NCI-H1092 treated with DMSO at 0.1 percent for 48 hours (cell line): ENCODE results near the gene GMEB2.

Experiments used
- DNase-seq: peaks from one replicate; lab custom pipeline; 2025; lab: John Stamatoyannopoulos, UW

The GMEB2 gene

DNA sequence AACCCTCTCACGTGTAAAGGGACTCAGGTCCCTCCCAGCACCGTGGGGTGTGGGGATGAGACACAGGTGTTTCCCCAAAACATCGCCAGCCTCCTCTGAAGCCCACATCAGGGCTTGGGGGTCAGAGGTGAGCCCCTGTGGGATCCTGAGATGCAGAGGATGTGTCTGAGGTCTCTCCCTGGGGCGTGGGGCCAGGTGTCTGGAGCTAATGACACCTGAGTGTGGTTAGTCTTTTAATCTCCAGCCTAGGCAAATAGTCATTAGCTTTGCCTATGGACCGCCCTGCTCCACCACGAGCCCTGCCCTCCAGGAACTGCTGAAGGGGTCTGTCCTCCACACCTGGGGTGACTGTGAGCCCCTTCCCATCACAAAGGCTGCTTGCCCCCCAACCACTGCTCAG is 81.1 kb downstream of the GMEB2 start:
- DNase-seq, result no peak

DNA sequence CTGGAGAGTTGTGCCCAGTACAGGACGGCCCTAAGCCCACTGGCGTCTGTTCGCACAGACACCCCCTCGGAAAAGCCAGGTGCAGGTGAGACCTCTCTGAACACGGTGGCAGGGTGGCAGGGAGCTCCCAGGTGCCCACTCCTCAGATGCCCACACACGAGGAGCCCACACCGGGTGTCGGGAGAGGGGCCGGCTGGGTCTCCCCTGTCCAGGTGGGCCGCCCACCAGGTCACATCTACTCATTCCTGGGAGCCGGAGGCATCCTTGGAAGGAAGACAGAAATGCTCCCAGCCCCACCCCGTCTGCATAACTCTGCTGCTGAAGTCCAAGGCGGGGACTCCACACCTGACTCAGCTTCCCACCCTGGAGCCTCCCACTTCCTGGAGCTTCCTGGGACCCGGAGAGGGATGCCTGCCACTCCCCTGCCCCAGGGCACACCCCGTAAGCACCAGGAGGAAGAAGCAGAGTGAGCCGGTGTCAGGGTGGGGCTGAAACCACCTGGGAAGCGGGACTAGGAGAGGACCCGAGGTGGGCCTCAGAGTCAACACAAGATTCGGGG is 81.9 kb downstream of the GMEB2 start:
- no peak for DNase-seq

GRCh38 chr20:63544241-63544957 is 82.5 kb downstream of the GMEB2 start:
- no peak for DNase-seq

- DNase-seq, result no peak
Measured at GRCh38 chr20:63543733-63544132, 83.2 kb downstream of the GMEB2 start.

DNA sequence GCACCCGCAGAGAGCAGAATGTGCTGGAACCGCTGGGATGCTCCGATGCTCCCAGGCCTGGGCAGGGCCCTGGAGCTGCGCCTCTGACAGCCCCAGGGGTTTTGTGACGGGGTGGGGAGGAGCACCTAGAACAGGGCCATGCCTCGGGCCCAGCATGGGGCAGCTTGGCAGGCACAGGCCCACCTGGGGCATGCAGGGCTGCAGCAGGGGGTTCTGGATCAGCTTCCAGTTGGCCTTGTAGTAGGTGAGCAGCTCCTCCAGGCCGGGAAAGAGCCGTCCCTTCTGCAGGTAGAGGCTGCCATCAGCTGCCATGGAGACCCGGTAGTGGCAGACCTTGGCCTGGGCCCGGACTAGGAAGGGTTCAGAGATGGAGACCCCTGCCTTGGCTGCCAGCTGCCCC is 83.8 kb downstream of the GMEB2 start:
- no peak for DNase-seq

DNA sequence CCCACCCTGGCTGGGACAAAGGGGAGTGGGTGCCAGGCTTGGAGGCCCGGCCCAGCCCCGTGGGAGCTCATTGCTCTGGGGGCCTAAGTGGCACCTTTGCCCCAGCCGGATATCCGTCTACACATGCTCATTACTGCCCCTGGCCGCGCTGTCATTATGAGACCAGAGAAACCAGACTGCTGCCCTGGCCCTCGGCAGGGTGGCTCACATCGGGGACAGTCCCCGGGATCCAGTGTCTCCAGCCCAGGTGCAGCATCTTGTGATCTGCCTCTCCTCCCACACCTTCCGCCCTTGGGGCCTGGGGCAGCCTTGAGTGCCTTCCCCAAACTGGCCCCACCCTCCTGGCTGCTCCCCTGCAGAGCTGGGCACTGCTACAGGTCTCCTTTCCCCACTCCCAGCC is 84.2 kb downstream of the GMEB2 start:
- DNase-seq, result no peak

GRCh38 chr20:63542031-63542559 is 84.8 kb downstream of the GMEB2 start:
- no peak for DNase-seq

- no peak for DNase-seq
Measured at GRCh38 chr20:63541371-63541770, 85.5 kb downstream of the GMEB2 start.

- peak; percentile 16 for DNase-seq
Measured at GRCh38 chr20:63540417-63541186, 86.3 kb downstream of the GMEB2 start.

GRCh38 chr20:63539441-63540370 is 87.2 kb downstream of the GMEB2 start:
- DNase-seq, result no peak

- DNase-seq, result no peak
Measured at GRCh38 chr20:63539092-63539430, 87.8 kb downstream of the GMEB2 start.

DNA sequence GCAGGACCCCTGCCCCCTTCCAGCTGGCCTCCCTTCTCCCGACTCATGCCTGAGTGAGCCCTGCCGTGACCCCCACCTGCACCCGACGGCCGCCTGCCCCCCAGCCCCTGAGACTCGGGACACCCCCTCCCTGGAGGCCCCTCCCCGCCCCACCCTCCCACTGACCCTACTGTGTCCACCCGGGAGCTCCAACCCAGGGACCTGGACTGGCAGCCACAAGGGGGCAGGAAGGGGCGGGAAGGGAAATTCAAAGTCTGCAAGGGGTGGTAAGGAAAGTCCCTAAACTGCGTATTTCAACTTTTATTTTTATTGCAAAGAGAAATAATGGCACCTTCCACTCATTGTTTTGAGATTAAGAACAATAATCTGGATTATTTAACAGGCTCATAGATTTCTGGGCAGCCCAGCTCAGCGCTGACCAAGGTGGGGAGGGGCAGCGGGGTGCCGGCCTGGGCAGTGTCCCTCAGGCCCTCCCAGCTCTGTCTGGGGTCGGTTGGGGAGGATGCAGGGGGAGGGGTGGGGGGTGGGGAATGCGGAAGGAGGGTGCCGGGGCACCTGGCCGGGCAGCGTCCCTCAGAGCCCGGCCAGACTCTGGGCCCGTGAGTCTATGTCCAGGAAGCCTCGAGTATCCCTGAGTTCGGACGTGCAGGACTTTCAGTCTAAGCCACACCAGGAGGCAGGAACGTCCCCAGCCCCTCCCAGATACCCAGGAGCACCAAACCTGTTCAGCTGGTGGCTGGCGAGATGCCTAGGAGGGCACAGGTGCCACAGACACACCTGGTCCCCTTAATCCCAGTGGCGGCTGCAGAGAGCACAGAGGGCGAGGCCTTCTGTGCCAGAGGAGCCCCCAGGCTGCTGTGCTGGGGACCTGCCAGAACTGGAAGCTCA is 88.5 kb downstream of the GMEB2 start:
- DNase-seq, result no peak
